ENCODE data around the gene ADAP2. TPM values are rescaled to one million over a fixed set of nuclear protein-coding genes. Genes with fewer than 3 reads are reported as not detected.

Gene ADAP2
- total and polyA plus RNA-seq, 2 of the 8 experiments (the other 6 are each of a cell fraction or from before 2014, with no cell fraction given) = 0.76 to 1.1 TPM

DNA sequence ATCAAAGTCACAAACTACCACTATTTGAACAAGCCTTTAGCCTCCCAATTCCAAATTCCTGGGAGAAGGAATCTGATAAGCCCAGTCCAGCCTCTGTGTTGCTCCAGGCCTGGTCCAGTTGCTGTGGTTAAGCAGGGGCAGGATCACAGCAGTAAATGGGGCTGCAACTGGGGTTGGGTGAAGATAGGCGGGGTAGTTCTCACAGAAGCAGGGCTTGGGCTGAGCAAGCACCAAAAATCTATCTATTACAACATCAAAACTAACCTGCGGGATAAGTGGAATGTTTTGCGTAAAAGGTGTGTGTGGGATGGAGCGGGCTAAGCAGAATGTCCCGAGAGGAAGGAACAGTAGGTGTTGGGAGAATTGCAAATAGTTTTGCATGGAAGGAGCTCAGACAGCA is 26.1 kb downstream of the ADAP2 start:
- Histone ChIP-seq H3K4me1 (replicated peaks in 1 of 4; ENCODE audit: control insufficient read depth in 3 of 4, insufficient read depth in 4 of 4, low read length in 3 of 4) (no peaks in the 10 kb centered on the region), H3K27ac (ENCODE audit: low read depth, low read length) (no peak overlapping the region), H4K91ac (replicated peaks; ENCODE audit: insufficient read length, low read length) (no peak overlapping the region), H2AK5ac (ENCODE audit: low read depth, low read length) (no peak overlapping the region), H3K4ac (replicated peaks; ENCODE audit: insufficient read length, low read depth, low read length) (no peak overlapping the region), H2BK20ac (ENCODE audit: low read length) (no peak overlapping the region), H2BK5ac (ENCODE audit: low read depth, low read length) (no peak overlapping the region), H3K9ac (replicated peaks in 1 of 4; ENCODE audit: extremely low read depth in 1 of 4, low read depth in 3 of 4, low read length in 3 of 4) (no peak overlapping the region), H3K79me2 (ENCODE audit: control insufficient read depth in 1 of 2, insufficient read depth in 2 of 2, low read length in 2 of 2) (no peaks in the 10 kb centered on the region), H4K8ac (ENCODE audit: extremely low read depth, insufficient read depth, low read length) (no peak overlapping the region), H3K36me3 (ENCODE audit: control insufficient read depth in 2 of 4, insufficient read depth in 4 of 4, low read length in 3 of 4) (no peaks in the 10 kb centered on the region), H2BK12ac (ENCODE audit: low read depth, low read length) (no peak overlapping the region), H3K4me2 (ENCODE audit: insufficient read depth in 1 of 2, low read depth in 2 of 2, low read length in 2 of 2) (no peak overlapping the region), H3K23ac (ENCODE audit: insufficient read length) (no peak overlapping the region), H4K20me1 (replicated peaks in 1 of 2; ENCODE audit: control insufficient read depth in 1 of 2, insufficient read depth in 2 of 2, low read length in 2 of 2) (no peaks in the 10 kb centered on the region), H4K5ac (ENCODE audit: insufficient read length, low read depth, low read length) (no peak overlapping the region), H3K56ac (replicated peaks; ENCODE audit: insufficient read length, low read depth, low read length) (no peak overlapping the region), H3K14ac (ENCODE audit: insufficient read length) (no peak overlapping the region), H3K9me3 (ENCODE audit: insufficient read depth in 2 of 2, low read depth in 1 of 2, low read length in 1 of 2) (no peaks in the 10 kb centered on the region), H3K23me2 (ENCODE audit: low read depth, low read length) (no peaks in the 10 kb centered on the region), H2AFZ (ENCODE audit: low read length) (no peak overlapping the region), H3K18ac (ENCODE audit: extremely low read depth, low read length) (no peak overlapping the region), H3K79me1 (ENCODE audit: low read depth, low read length) (no peaks in the 10 kb centered on the region), H3K27me3 (replicated peaks in 1 of 4; ENCODE audit: control insufficient read depth in 3 of 4, extremely low read depth in 1 of 4, insufficient read depth in 3 of 4, low read length in 3 of 4) (no peaks in the 10 kb centered on the region), H3K4me3 (ENCODE audit: extremely low read depth in 1 of 4, insufficient read depth in 2 of 4, low read depth in 3 of 4, low read length in 4 of 4) (no peak overlapping the region), H2BK15ac (ENCODE audit: low read length) (no peak overlapping the region), H2BK120ac (replicated peaks; ENCODE audit: low read depth, low read length) (no peak overlapping the region)
- WGBS, 2 experiments (ENCODE audit: extremely low coverage in 1 of 2, insufficient coverage in 1 of 2, insufficient read length in 1 of 2, insufficient replicate concordance in 2 of 2, low coverage in 1 of 2, low lambda C conversion rate in 2 of 2, missing lambda C conversion rate in 1 of 2) = 92% methylated on average over 5 of the region's 5 CpGs; no CpG with 5 or more reads in 1 of the 2 experiments
- POLR2A ChIA-PET (ENCODE audit: partially characterized antibody) = no interaction called here
- FAIRE-seq (no peak), DNase-seq (ENCODE audit: low read depth in 1 of 2, low spot score in 2 of 2) (no peak)
- CTCF ChIA-PET (ENCODE audit: partially characterized antibody) = no interaction called here
- TF ChIP-seq TCF12 (IDR thresholded peaks at IDR 0.05; ENCODE audit: low read depth, low read length) (no peak), NANOG (IDR thresholded peaks at IDR 0.05; ENCODE audit: insufficient read depth, low read depth, low read length, poor library complexity, severe bottlenecking) (no peak), RBBP5 (IDR thresholded peaks at IDR 0.05; ENCODE audit: borderline replicate concordance, low read depth, low read length) (no peak), E2F6 (IDR thresholded peaks at IDR 0.05) (no peak), SP1 (IDR thresholded peaks at IDR 0.05; ENCODE audit: low read depth, low read length) (no peak), TBP (IDR thresholded peaks at IDR 0.05; ENCODE audit: low read depth, low read length) (no peak), TAF1 (IDR thresholded peaks at IDR 0.05; ENCODE audit: low read depth, low read length) (no peak), POU5F1 (IDR thresholded peaks at IDR 0.05; ENCODE audit: low read depth, low read length) (no peak)

Measured in H1 (cell line).